LNCAP (cell line): ENCODE data around the gene CES1.

Source experiments
- TF ChIP-seq, protein P1 (sequence below): fragments of 450-650 bp; IDR thresholded peaks from 2 replicates; pipeline ENCODE4 v1.5.1; 2017; ENCODE audit warnings: mild to moderate bottlenecking

Gene CES1

DNA sequence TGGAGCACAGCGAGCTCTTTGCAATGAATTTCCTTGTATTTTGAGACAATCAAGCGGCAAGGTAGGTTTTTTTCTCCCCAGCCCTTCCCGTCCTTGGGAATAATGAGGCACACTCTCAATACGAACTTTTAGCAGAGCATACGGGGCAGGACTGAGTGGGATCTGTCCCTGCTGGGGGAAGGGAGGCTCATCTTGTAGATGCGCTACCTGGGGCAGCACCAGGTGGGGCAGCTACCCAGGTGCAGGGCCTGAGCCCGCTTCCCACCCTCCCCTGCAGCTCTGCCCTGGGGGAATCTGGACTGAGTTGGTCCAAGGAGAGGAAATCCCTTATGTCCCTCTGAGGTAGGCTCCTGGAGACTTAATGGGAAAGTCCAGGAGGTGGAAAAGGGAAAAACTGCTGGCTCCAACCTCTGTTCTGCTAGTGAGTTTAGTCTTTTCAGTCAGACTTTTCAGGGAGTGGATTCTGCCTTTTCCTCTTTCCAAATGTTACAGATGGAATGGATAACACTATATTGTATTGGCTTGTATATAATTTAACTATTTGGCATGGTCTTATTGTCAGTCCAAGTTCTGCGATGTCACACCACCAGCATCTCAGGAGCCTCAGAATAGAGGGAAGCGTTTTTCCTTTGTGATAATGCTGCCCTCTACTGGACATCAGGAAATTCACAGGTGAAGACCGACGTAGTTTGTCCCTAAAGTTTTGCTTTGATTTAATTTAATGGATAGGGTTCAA is 9.6 kb upstream of the CES1 start:
- TF ChIP-seq, protein P1, sequence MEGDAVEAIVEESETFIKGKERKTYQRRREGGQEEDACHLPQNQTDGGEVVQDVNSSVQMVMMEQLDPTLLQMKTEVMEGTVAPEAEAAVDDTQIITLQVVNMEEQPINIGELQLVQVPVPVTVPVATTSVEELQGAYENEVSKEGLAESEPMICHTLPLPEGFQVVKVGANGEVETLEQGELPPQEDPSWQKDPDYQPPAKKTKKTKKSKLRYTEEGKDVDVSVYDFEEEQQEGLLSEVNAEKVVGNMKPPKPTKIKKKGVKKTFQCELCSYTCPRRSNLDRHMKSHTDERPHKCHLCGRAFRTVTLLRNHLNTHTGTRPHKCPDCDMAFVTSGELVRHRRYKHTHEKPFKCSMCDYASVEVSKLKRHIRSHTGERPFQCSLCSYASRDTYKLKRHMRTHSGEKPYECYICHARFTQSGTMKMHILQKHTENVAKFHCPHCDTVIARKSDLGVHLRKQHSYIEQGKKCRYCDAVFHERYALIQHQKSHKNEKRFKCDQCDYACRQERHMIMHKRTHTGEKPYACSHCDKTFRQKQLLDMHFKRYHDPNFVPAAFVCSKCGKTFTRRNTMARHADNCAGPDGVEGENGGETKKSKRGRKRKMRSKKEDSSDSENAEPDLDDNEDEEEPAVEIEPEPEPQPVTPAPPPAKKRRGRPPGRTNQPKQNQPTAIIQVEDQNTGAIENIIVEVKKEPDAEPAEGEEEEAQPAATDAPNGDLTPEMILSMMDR: peak; percentile 74

DNA sequence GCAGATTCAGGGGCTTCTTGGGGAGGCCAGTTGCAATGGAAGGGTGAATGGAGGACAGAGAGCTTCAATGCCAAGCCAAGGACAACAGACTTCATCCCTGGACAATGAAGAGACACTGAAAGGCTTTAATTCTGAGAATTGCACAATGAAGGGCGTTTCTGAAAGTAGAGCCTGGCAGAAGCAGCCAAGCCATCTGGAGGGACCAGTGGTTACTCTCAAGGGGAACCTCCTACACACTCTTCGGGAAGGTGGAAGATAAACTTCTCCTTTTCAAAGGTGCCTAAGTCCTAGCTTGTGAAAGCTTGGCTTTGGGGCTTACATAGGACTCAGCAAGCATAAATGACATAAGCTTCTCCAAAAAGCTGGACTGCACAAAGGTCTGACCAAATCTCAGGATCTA is 6.2 kb upstream of the CES1 start:
- TF ChIP-seq, protein P1: no peak

DNA sequence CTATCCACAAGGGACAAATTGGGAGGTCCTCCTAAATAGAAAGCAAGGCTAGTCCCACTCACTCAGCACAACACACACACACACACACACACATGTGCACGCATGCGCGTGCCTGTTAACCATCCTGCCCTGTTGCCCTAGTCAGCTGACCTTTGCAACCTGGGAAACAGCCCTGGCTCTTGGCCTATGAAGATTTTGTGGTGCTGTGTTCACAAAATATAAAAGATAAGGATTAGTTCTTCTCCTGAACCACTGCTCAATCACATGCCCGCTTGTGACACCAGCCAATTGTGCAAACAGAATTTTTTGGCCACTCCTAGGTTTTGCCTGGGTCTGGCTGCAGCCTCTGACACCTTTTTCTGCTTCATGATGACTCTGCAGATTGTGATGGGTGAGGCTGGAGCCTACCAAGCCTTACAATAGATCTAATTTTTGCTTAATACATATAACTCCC is 3.3 kb upstream of the CES1 start:
- TF ChIP-seq, protein P1: no peak

DNA sequence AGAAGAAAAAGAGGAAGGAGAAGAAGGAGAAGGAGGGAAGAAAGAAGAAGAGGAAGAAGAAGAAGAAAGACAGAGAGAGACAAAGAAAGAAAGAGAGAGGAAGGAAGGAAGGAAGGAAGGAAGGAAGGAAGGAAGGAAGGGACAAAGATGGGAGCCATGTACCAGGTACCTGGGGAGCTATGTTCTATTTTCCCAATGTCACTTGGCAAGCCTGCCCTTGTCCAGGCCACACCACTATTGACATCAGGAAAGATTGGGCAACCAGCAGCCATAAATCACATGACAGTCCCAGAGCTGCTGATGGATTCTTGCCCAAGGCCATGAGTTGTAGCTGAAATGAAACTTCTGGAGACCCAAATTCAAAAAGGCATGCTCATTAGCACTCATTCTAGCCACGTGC is 2.7 kb upstream of the CES1 start:
- TF ChIP-seq, protein P1: no peak

DNA sequence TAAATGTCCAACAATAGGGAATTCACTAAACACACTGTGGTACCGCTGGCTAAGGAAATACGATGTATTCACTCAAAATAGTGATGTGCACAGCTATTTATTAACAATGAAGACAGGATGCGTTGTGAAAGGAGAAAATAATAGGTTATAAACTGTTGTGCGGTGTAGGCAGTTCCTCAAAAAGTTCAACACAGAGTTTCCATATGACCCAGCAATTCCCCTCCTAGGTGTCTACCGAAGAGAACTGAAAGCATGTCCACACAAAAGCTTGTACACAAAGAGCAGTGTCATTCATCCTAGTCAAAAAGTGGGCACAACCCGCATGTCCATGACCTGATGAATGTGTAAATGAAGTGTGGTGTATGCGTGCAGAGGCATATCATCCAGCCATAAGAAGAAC is 1.2 kb upstream of the CES1 start:
- TF ChIP-seq, protein P1: no peak

DNA sequence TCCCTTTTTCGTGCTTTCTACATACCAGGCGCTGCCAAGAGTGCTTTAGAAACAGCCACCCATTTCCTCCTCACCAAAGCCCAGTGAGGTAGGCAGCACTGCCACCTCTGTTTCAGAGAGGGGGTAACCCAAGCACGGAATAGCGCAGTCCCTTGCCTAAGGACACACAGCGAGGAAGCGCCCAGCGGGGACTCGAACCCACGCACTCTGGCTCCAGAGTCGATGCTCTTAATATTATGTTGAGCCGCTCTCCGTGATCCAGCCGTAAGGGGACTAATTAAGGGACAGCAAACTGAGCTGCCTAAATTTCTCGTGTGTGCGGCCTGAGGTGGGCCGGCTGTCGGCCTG is 497 bp downstream of the CES1 start:
- TF ChIP-seq, protein P1: no peak

DNA sequence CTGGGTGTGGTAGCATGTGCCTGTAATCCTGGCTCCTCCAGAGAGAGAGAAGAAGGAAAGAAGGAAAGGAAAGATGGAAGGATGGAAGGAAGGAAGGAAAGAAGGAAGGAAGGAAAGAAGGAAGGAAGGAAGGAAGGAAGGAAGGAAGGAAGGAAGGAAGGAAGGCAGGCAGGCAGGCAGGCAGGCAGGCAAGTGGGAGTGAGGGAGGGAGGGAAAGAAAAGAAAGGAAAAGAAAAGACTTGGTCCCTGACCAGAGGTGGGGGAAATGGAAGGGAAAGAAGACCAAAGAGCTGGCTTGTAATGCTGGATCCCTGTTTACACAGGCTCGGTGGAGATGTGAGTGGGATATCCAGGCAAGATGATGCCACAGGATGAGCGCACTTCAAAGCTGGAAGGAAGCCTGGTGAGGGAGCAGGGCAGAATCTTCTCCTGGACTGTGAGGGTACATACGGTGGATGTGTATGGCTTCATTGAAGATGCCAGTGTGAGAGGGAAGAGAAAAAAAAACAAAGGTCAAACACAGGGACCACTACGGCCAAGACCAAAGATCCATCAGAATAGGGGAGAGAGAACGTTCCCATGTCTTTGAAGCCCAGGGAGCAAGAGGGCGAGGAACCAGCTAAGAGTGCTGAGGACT is 2.1 kb downstream of the CES1 start:
- TF ChIP-seq, protein P1: no peak
